Anterior cingulate cortex (tissue), 58 donors: ENCODE data around the gene NCAPH2.
"Not testable (repeated sequence)": the region's sequence is repeated elsewhere in the genome, so short reads cannot be mapped to it uniquely, and the experiment has no call there.

Experiments
- DNase-seq, 58 donors: peaks; one replicate each; lab custom pipeline; 2025; lab: John Stamatoyannopoulos, UW

Gene NCAPH2

GRCh38 chr22:50527921-50528681, 20.1 kb downstream of the NCAPH2 start:
- no peak for DNase-seq

GRCh38 chr22:50528682-50529415, 20.8 kb downstream of the NCAPH2 start:
- no peak for DNase-seq

- DNase-seq = no peak
Measured at GRCh38 chr22:50529416-50529896, 21.4 kb downstream of the NCAPH2 start.

GRCh38 chr22:50529897-50530579, 22.0 kb downstream of the NCAPH2 start, which contains the start of gene TYMP:
TSS of gene TYMP (minus strand) at chr22:50530012. CDS start at chr22:50529709, 303 bp downstream.
- peak in 1 of 58 donors; percentile 21 for DNase-seq

GRCh38 chr22:50530580-50530876, 22.5 kb downstream of the NCAPH2 start:
- no peak for DNase-seq

GRCh38 chr22:50530877-50531545, 23.0 kb downstream of the NCAPH2 start:
- peak in 1 of 58 donors; percentile 13 for DNase-seq

GRCh38 chr22:50531546-50531961, 23.5 kb downstream of the NCAPH2 start:
- no peak for DNase-seq

GRCh38 chr22:50531962-50532674, 24.1 kb downstream of the NCAPH2 start:
- DNase-seq = no peak

GRCh38 chr22:50532824-50533796, 25.1 kb downstream of the NCAPH2 start:
- DNase-seq = no peak

- DNase-seq = not testable (repeated sequence)
Measured at GRCh38 chr22:50533856-50534711, 26.1 kb downstream of the NCAPH2 start.

- DNase-seq = no peak
Measured at GRCh38 chr22:50535113-50535512, 27.1 kb downstream of the NCAPH2 start.

GRCh38 chr22:50536226-50536625, 28.2 kb downstream of the NCAPH2 start:
- no peak for DNase-seq

GRCh38 chr22:50537765-50538164, 29.7 kb downstream of the NCAPH2 start:
- no peak for DNase-seq

- no peak for DNase-seq
Measured at GRCh38 chr22:50540381-50540780, 32.4 kb downstream of the NCAPH2 start.

- not testable (repeated sequence) for DNase-seq
Measured at GRCh38 chr22:50541667-50542026, 33.6 kb downstream of the NCAPH2 start.

- DNase-seq = no peak
Measured at GRCh38 chr22:50542416-50542927, 34.4 kb downstream of the NCAPH2 start.

GRCh38 chr22:50544078-50544745, 36.2 kb downstream of the NCAPH2 start:
- peak in 23 of 58 donors; percentile 12 to 71 (median 34) for DNase-seq
